K562 (cell line): ENCODE data around the gene RSRC1. TPM values are rescaled to one million over a fixed set of nuclear protein-coding genes. Genes with fewer than 3 reads are reported as not detected.

Experiments used
- ATAC-seq: fragments of 200-7000 bp; cut with Tn5 transposase; 3 replicates; pipeline ENCODE4 v1.9.1; 2020; ENCODE audit warnings: moderate library complexity
- BruUV-seq: library from RNA; stranded (reverse); fragments of 400-500 nt; replicated peaks from 2 replicates; lab custom pipeline; 2021; lab: Mats Ljungman, UMichigan
- CTCF ChIA-PET: fragments of 300-600 bp; formaldehyde crosslinking; extraction: SDS; loops from one replicate; lab custom pipeline; 2021; ENCODE audit warnings: low intra/inter-chr PET ratio; lab: Yijun Ruan, JAX
- POLR2A ChIA-PET: fragments of 300-600, 350-650 bp; sonication (Branson Sonifier 250); formaldehyde crosslinking; extraction: SDS; loops from one replicate; lab custom pipeline; 2021; ENCODE audit warnings: antibody characterized with exemption, inconsistent platforms; lab: Yijun Ruan, JAX
- DNase-seq, 4 experiments: peaks; one replicate each; pipeline versions ENCODE4 v3.0.0 to v3.0.0-alpha.2; 2011 to 2018; ENCODE audit warnings: low spot score in 3 of 4, mixed read lengths in 3 of 4; ENCODE audit errors: extremely low read depth in 1 of 4
- FAIRE-seq: peaks from 2 replicates; lab custom pipeline; 2011; peaks lifted over from hg19 to GRCh38; lab: Jason Lieb, UNC
- H2AFZ ChIP-seq: 2 replicates; pipeline ENCODE4 v1.6.0; 2011; ENCODE audit warnings: low read depth, low read length, control low read depth, inconsistent platforms
- H3K27ac ChIP-seq: fragments of 200-600 bp; 3 replicates; pipeline ENCODE4 v1.8.0; 2011; ENCODE audit warnings: low read depth, mild to moderate bottlenecking, control low read depth, inconsistent platforms, low read length, moderate library complexity, mixed read lengths; ENCODE audit errors: extremely low read depth
- H3K27me3 ChIP-seq, 2 experiments: fragments of 300-600 bp in 1 of 2; 2 replicates in 1 of 2; 3 replicates in 1 of 2; pipeline versions ENCODE4 v1.6.0 to v1.8.0; 2011; ENCODE audit warnings: inconsistent platforms in 2 of 2, low read length in 2 of 2, mild to moderate bottlenecking in 1 of 2, mixed read lengths in 1 of 2, moderate library complexity in 1 of 2; ENCODE audit not compliant: control insufficient read depth in 2 of 2, insufficient read depth in 2 of 2
- H3K36me3 ChIP-seq: fragments of 300-600 bp; 3 replicates; pipeline ENCODE4 v1.8.0; 2011; ENCODE audit warnings: mild to moderate bottlenecking, low read length, inconsistent platforms; ENCODE audit not compliant: control insufficient read depth, insufficient read depth
- H3K4me1 ChIP-seq, 2 experiments: fragments of 200-600 bp in 1 of 2; replicated peaks in 1 of 2; 2 replicates in 1 of 2; 3 replicates in 1 of 2; pipeline versions ENCODE4 v1.5.1 to v1.8.0; 2011; ENCODE audit warnings: inconsistent platforms in 2 of 2, low read length in 2 of 2, mild to moderate bottlenecking in 1 of 2, mixed read lengths in 1 of 2, moderate library complexity in 1 of 2; ENCODE audit not compliant: control insufficient read depth in 2 of 2, insufficient read depth in 2 of 2
- H3K4me2 ChIP-seq: 2 replicates; pipeline ENCODE4 v1.6.1; 2011; ENCODE audit warnings: low read length, control low read depth, inconsistent platforms, mixed read lengths; ENCODE audit not compliant: insufficient read depth
- H3K4me3 ChIP-seq: fragments of 200-600 bp; sonication (generic), shearing (Covaris generic); 2 replicates; pipeline ENCODE4 v1.5.1; 2016; ENCODE audit warnings: control low read depth, inconsistent platforms
- H3K79me2 ChIP-seq: fragments of 200-600 bp; 3 replicates; pipeline ENCODE4 v1.8.0; 2011; ENCODE audit warnings: low read length, inconsistent platforms; ENCODE audit not compliant: control insufficient read depth, insufficient read depth
- H3K9ac ChIP-seq, 2 experiments: 2 replicates each; pipeline versions ENCODE4 v1.6.0 to v1.6.1; 2011; ENCODE audit warnings: low read depth in 2 of 2, low read length in 2 of 2, control low read depth in 1 of 2, inconsistent platforms in 1 of 2, mild to moderate bottlenecking in 1 of 2, mixed read lengths in 1 of 2; ENCODE audit not compliant: insufficient read depth in 1 of 2
- H3K9me1 ChIP-seq: one replicate; pipeline ENCODE4 v1.6.0; 2011; ENCODE audit warnings: inconsistent platforms, mild to moderate bottlenecking, low read length, moderate library complexity; ENCODE audit not compliant: control insufficient read depth, insufficient read depth
- H3K9me3 ChIP-seq: replicated peaks from 2 replicates; pipeline ENCODE4 v1.5.1; 2011; ENCODE audit warnings: low read depth, low read length, inconsistent platforms; ENCODE audit not compliant: control insufficient read depth, insufficient read depth
- H4K20me1 ChIP-seq: replicated peaks from 2 replicates; pipeline ENCODE4 v1.6.1; 2011; ENCODE audit warnings: low read length, inconsistent platforms, mixed read lengths; ENCODE audit not compliant: control insufficient read depth, insufficient read depth
- EHMT2 ChIP-seq: fragments of 450-650 bp; IDR thresholded peaks from 2 replicates; pipeline ENCODE4 v1.6.1; 2018; ENCODE audit warnings: antibody characterized with exemption
- HDAC6 ChIP-seq: IDR thresholded peaks from 2 replicates; pipeline ENCODE4 v1.6.1; 2012; ENCODE audit warnings: low read depth, mild to moderate bottlenecking, control low read depth, inconsistent platforms, low read length, moderate library complexity
- HSF4 ChIP-seq: fragments of 250-450 bp; sonication (Bioruptor Pico); IDR thresholded peaks from 2 replicates; pipeline ENCODE4 v2.1.2; 2022; ENCODE audit warnings: mild to moderate bottlenecking, moderate library complexity, borderline replicate concordance
- ID3 ChIP-seq, 2 experiments: fragments of 250-450 bp in 1 of 2; fragments of 450-650 bp in 1 of 2; sonication (Bioruptor Pico) in 1 of 2; IDR thresholded peaks; 2 replicates each; pipeline versions ENCODE4 v1.6.1 to v1.8.0; 2016 to 2021; ENCODE audit warnings: mild to moderate bottlenecking in 2 of 2, moderate library complexity in 2 of 2, missing compliant biosample characterization in 1 of 2, missing genetic modification characterization in 1 of 2
- PHB2 ChIP-seq: fragments of 450-650 bp; IDR thresholded peaks from 2 replicates; pipeline ENCODE4 v1.6.1; 2017; ENCODE audit warnings: low read depth
- TSHZ1 ChIP-seq: fragments of 250-450 bp; sonication (Bioruptor Pico); IDR thresholded peaks from 2 replicates; pipeline ENCODE4 v1.4.0; 2020; ENCODE audit warnings: mild to moderate bottlenecking, moderate library complexity
- WGBS: fragments of 100-300 bp; shearing (Covaris generic); methylation state at CpG from one replicate; pipeline ENCODE4 v1.1.6; 2016; ENCODE audit warnings: low coverage, mixed read lengths; ENCODE audit not compliant: insufficient coverage; ENCODE audit errors: missing lambda C conversion rate; 5-methylcytosine and 5-hydroxymethylcytosine counted together
- in situ Hi-C: fragments of 300-500 bp; cut with MboI; formaldehyde crosslinking; loops from 4 replicates; pipeline ENCODE4 v1.15.0; 2018; ENCODE audit warnings: inconsistent platforms, mixed read lengths
- intact Hi-C: fragments of 100-400 bp; cut with micrococcal nuclease; formaldehyde crosslinking; loops from 2 replicates; pipeline ENCODE4 v1.14.2; 2022
- polyA plus RNA-seq, 8 experiments: library from polyadenylated mRNA; depleted of rRNA in 4 of 8; stranded (reverse) in 5 of 8; unstranded in 3 of 8; fragments of >200 nt; fragmentation: Nextera tagmentation in 2 of 8; fragmentation: Illumina TruSeq in 1 of 8; extraction: Ambion mirVana in 2 of 8; extraction: Trizol in 1 of 8; gene quantifications; 2 replicates each; pipeline versions ENCODE4 v1.2.1 to v1.2.3, GENCODE V29; 2011 to 2014; ENCODE audit warnings: inconsistent platforms in 1 of 8, missing spikeins in 1 of 8
- total RNA-seq, 7 experiments: library from RNA; depleted of rRNA in 6 of 7; stranded (reverse); fragments of >200 nt in 6 of 7; fragmentation: Illumina TruSeq in 2 of 7; extraction: Trizol in 2 of 7; gene quantifications; 2 replicates each; pipeline versions ENCODE4 v1.2.1 to v1.2.3, GENCODE V29; 2011 to 2021; ENCODE audit warnings: low replicate concordance in 1 of 7

Gene RSRC1
- total and polyA plus RNA-seq, 9 of the 15 experiments (the other 6 are each of a cell fraction or from before 2014, with no cell fraction given): 19.3 to 128 (median 75.5) TPM

DNA sequence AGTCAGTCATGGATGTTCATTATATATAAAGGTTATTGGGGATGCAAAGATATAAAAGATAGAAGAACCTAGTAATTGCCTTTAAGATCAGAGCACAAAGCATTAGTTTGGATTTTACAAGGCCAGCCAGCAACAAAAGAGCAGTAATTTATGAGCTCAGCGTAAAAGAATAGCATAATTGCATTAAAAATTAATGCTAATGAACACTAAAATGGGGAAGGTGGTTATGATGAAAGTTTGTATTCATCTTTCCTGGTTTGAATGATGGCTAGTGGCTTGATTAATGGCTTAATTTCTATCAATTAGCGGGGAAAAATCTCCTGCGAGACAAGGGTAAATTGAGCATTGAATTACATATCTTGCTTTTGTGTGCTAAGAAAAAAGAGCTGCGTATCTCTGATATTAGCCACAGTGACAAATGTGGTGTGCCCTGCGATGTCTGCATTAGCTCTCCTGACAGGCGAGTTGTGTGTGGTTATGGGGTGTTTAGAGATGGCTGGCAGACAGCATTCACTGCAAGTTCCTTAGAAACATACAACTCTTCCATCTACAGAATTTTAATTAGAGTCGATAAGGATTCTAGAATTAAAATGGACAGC, 418.3 kb downstream of the RSRC1 start (continued):
- TF ChIP-seq TSHZ1 (no peak), ID3 (CRISPR knock-in tag; IDR thresholded peaks at IDR 0.05) (no peak), ID3 (tag; IDR thresholded peaks at IDR 0.05) (no peak)

- DNase-seq (no peak), ATAC-seq (no peak), FAIRE-seq (no peak)
- WGBS: 78% methylated on average over 5 of the region's 5 CpGs
- Histone ChIP-seq H3K36me3 (no peaks in the 10 kb centered on the region), H3K9me1 (no peaks in the 10 kb centered on the region), H3K4me3 (no peak overlapping the region), H3K79me2 (no peaks in the 10 kb centered on the region), H3K4me2 (no peak overlapping the region), H4K20me1 (no peaks in the 10 kb centered on the region), H3K27ac (no peak overlapping the region), H3K9me3 (no peaks in the 10 kb centered on the region), H2AFZ (no peak overlapping the region), H3K9ac (no peak overlapping the region), H3K4me1 (no peaks in the 10 kb centered on the region)
- BruUV-seq: no TSS peak
- POLR2A ChIA-PET: interaction anchor here (0.5 kb wide), 1 partner anchor 153 kb away, joined by 3 read pairs; no protein-coding TSS in a partner anchor
- intact Hi-C loops: loop anchor here (5.0 to 10.0 kb wide), 3 partner anchors 193 to 664 kb away; no protein-coding TSS in a partner anchor
- in situ Hi-C loops: no loop called here
- TF ChIP-seq EHMT2 (no peak), HDAC6 (no peak), HSF4 (CRISPR knock-in tag) (no peak), PHB2 (no peak)
- TF ChIP-seq, all 486 proteins: peak for 0
- H3K27me3 ChIP-seq: no peaks in the 10 kb centered on the region
- CTCF ChIA-PET: no interaction called here
Measured at GRCh38 chr3:158531334-158531733, 421.4 kb downstream of the RSRC1 start.
